Ectodermal cell (in vitro differentiated cells): Measurements from ENCODE around the gene ITGB8.
"Not testable (repeated sequence)": the region's sequence is repeated elsewhere in the genome, so short reads cannot be mapped to it uniquely, and the experiment has no call there.

Source experiments
- H3K27ac ChIP-seq: 2 replicates; pipeline ENCODE4 v1.7.0; 2013; ENCODE audit warnings: mild to moderate bottlenecking, low read depth, low read length; ENCODE audit not compliant: insufficient read depth, poor library complexity, severe bottlenecking
- H3K27me3 ChIP-seq: 2 replicates; pipeline ENCODE4 v1.7.0; 2013; ENCODE audit warnings: mild to moderate bottlenecking, low read length; ENCODE audit not compliant: insufficient read depth, control insufficient read depth, poor library complexity, severe bottlenecking
- H3K36me3 ChIP-seq: one replicate; pipeline ENCODE4 v1.7.0; 2013; ENCODE audit warnings: low read length; ENCODE audit not compliant: control insufficient read depth, insufficient read depth
- H3K4me1 ChIP-seq: one replicate; pipeline ENCODE4 v1.7.0; 2013; ENCODE audit warnings: low read length; ENCODE audit not compliant: control insufficient read depth, insufficient read depth
- H3K4me3 ChIP-seq: 2 replicates; pipeline ENCODE4 v1.7.0; 2013; ENCODE audit warnings: low read depth, low read length, control low read depth; ENCODE audit not compliant: insufficient read depth
- H3K9me3 ChIP-seq: 2 replicates; pipeline ENCODE4 v1.7.0; 2013; ENCODE audit warnings: mild to moderate bottlenecking, low read length, moderate library complexity; ENCODE audit not compliant: control insufficient read depth
- WGBS, 2 experiments: methylation state at CpG; one replicate each; pipeline ENCODE4 v1.1.7; 2013; ENCODE audit warnings: missing lambda C conversion rate in 2 of 2; 5-methylcytosine and 5-hydroxymethylcytosine counted together

ITGB8 gene

GRCh38 chr7:20296901-20297300, 33.8 kb upstream of the ITGB8 start:
- H3K27me3 ChIP-seq = no peaks in the 10 kb centered on the region
- H3K27ac ChIP-seq = no peak overlapping the region
- H3K4me1 ChIP-seq = no peaks in the 10 kb centered on the region
- no peaks in the 10 kb centered on the region for H3K9me3 ChIP-seq
- no peaks in the 10 kb centered on the region for H3K36me3 ChIP-seq
- 85 to 92% methylated on average over 3 of the region's 3 CpGs for WGBS, 2 experiments
- no peak overlapping the region for H3K4me3 ChIP-seq

GRCh38 chr7:20298486-20298901, 32.2 kb upstream of the ITGB8 start:
- no peaks in the 10 kb centered on the region for H3K9me3 ChIP-seq
- H3K4me1 ChIP-seq = no peaks in the 10 kb centered on the region
- WGBS, 2 experiments = 80 to 85% methylated on average over 1 of the region's 1 CpG
- H3K27me3 ChIP-seq = no peaks in the 10 kb centered on the region
- no peak overlapping the region for H3K27ac ChIP-seq
- H3K36me3 ChIP-seq = no peaks in the 10 kb centered on the region
- H3K4me3 ChIP-seq = no peak overlapping the region

GRCh38 chr7:20299145-20299544, 31.6 kb upstream of the ITGB8 start:
- H3K9me3 ChIP-seq = no peaks in the 10 kb centered on the region
- H3K27ac ChIP-seq = no peak overlapping the region
- no peaks in the 10 kb centered on the region for H3K4me1 ChIP-seq
- H3K27me3 ChIP-seq = no peaks in the 10 kb centered on the region
- H3K4me3 ChIP-seq = no peak overlapping the region
- no peaks in the 10 kb centered on the region for H3K36me3 ChIP-seq
- 92 to 98% methylated on average over 1 of the region's 1 CpG for WGBS, 2 experiments

DNA sequence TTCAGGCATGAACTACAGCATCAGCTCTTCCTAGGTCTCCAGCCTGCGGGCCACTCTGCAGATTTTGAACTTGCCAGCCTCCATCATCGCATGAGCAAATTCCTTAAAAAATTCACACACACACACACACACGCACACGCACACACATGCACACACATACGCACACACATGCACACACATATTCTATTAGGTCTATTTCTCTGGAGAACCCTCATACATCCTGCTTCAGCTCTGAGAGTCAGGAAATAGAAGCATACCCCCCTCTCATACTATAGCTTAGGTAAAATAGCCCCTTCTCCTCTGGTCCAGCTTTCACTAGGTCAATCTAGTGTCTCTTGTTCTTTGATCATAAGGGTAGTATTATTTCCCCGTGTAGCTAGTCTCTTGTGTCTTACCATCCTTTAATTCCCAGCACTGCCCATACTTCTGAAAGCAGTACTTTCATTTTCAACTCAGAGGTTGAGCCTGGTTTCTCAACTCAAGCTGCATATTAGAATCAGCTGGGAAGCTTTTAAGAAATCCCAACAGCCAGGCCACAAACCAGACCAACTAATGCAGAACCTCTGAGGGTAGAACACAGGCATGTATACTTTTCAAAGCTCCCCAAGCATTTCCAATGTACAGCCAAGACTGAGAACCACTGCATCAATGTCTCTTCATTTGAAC, 30.9 kb upstream of the ITGB8 start:
- Histone ChIP-seq H3K4me3 (no peak overlapping the region), H3K36me3 (no peaks in the 10 kb centered on the region), H3K27ac (no peak overlapping the region), H3K4me1 (no peaks in the 10 kb centered on the region), H3K9me3 (no peaks in the 10 kb centered on the region), H3K27me3 (no peaks in the 10 kb centered on the region)
- WGBS, 2 experiments = 87 to 91% methylated on average over 6 of the region's 6 CpGs

DNA sequence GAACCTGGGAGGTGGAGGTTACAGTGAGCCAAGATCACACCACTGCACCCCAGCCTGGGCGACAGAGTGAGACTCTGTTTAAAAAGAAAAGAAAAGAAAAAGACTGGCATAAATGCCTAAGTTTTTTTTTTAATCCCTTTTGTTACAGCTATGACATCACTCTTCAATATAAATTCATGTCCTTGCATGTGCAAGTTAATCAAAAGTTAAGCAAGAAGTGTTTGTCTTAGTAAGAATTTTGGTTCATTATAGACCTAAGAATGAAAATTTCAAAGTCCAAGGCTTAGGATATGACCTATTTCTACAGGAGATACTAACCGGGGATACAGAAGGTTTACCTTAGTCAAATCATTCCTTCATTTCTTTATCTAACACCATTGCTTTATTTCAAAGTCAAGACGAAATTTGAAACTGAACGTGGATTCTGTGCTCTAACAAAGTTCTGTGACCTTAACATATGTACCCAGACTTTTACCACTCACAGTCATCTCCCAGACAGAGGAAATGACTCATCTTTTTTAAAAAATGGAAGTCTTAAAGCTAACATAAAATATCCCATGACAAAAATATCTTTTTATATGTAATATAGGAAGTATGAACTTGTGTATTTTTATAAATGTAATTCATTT, 29.3 kb upstream of the ITGB8 start:
- Histone ChIP-seq H3K27me3 (no peaks in the 10 kb centered on the region), H3K9me3 (no peaks in the 10 kb centered on the region), H3K36me3 (no peaks in the 10 kb centered on the region), H3K4me1 (peaks cover 3% of the 10 kb centered on the region), H3K4me3 (no peak overlapping the region), H3K27ac (no peak overlapping the region)
- 90 to 97% methylated on average over 3 to 4 of the region's 4 CpGs for WGBS, 2 experiments

DNA sequence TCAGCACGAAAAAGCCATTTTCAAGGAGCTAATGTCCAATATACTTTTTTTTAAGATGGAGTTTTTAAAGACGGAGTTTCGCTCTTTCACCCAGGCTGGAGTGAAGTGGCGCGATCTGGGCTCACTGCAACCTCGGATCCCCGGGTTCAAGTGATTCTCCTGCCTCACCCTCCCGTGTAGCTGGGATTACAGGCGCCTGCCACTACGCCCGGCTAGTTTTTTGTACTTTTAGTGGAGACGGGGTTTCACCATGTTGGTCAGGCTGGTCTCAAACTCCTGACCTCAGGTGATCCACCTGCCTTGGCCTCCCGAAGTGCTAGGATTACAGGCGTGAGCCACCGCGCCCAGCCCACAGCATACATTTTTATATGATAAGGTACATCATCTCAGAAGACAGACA, 28.4 kb upstream of the ITGB8 start:
- not testable (repeated sequence) for H3K4me1 ChIP-seq, H3K4me3 ChIP-seq, H3K27ac ChIP-seq, H3K36me3 ChIP-seq, H3K27me3 ChIP-seq, H3K9me3 ChIP-seq
- 92 to 97% methylated on average over 14 to 16 of the region's 16 CpGs for WGBS, 2 experiments

- peaks cover 3% of the 10 kb centered on the region for H3K4me1 ChIP-seq
- WGBS, 2 experiments = 77 to 90% methylated on average over 1 of the region's 1 CpG
- no peak overlapping the region for H3K27ac ChIP-seq
Observed at GRCh38 chr7:20302891-20303290, 27.8 kb upstream of the ITGB8 start.

DNA sequence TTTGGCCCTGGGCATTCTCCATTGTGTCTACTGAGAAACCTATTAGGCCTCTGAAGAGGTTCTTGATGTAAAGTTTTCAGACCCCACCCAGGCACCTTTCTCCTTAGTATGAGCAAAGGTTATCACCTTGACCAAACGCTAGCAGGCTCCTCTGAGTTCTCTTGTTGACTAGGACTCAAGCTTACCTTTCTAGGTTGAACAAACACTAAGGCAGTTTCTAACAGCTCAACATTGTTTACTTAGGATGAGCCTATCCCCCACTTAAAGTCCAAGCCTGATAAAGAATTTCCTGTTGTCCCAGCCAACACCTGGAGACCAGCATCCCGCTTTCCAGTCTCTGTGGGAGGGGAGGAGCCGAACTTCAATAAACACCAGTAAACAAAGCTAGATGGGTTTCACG, 26.3 kb upstream of the ITGB8 start:
- H3K27ac ChIP-seq = no peak overlapping the region
- H3K36me3 ChIP-seq = no peaks in the 10 kb centered on the region
- 81 to 85% methylated on average over 4 of the region's 4 CpGs for WGBS, 2 experiments
- no peaks in the 10 kb centered on the region for H3K27me3 ChIP-seq
- H3K9me3 ChIP-seq = no peaks in the 10 kb centered on the region
- H3K4me1 ChIP-seq = peaks cover 3% of the 10 kb centered on the region
- no peak overlapping the region for H3K4me3 ChIP-seq

More at GRCh38 chr7:20302891-20303290, 27.8 kb upstream of the ITGB8 start:
- no peaks in the 10 kb centered on the region for H3K36me3 ChIP-seq
- H3K4me3 ChIP-seq = no peak overlapping the region
- no peaks in the 10 kb centered on the region for H3K9me3 ChIP-seq
- no peaks in the 10 kb centered on the region for H3K27me3 ChIP-seq

- Histone ChIP-seq H3K4me3 (no peak overlapping the region), H3K36me3 (no peaks in the 10 kb centered on the region), H3K4me1 (peaks cover 3% of the 10 kb centered on the region), H3K27ac (no peak overlapping the region), H3K27me3 (no peaks in the 10 kb centered on the region), H3K9me3 (no peaks in the 10 kb centered on the region)
- 88 to 100% methylated on average over 1 of the region's 1 CpG for WGBS, 2 experiments
Observed at GRCh38 chr7:20305726-20306125, 25.0 kb upstream of the ITGB8 start.

DNA sequence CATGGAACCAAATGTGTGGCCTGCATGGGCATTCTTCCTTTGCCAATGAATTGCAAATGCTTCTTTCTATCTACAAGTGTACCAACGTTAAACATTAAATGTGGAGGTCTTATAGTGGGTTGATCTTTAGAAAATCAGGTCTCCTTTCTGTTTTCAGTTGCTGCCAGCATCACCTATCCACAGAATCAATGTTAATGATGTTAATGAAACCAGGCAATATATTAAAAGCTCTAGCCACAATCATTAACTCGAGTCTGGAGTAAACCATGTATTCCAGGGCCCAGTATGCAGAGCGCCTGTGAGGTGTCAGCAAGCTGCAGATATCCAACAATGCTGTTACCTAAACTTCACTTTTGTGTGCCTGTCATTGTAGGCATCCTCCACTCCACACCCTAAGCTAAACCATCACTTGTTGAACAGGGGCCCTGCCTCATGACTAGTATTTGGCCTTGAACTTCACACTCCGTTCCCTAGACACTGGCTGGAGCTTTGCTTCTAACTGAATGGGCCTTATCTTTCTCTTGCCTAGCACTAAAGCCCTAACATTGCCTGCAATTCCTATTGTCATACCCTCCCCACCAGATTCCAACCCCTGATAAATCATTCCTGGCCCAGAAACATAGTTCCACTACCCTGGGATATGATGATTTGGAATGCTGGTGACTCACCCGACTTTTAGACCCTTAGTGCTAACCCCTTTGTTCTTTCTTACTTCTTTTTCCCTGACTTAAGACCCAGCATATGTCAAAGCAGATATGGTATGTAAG, 24.3 kb upstream of the ITGB8 start:
- Histone ChIP-seq H3K36me3 (no peaks in the 10 kb centered on the region), H3K27me3 (no peaks in the 10 kb centered on the region), H3K4me1 (peaks cover 3% of the 10 kb centered on the region), H3K27ac (peak overlapping the region; percentile 48), H3K4me3 (no peak overlapping the region), H3K9me3 (no peaks in the 10 kb centered on the region)
- 75 to 88% methylated on average over 5 of the region's 5 CpGs for WGBS, 2 experiments
